NT2/D1 (cell line): ENCODE measurements around the gene TBC1D22A.

ENCODE experiments used
- SUZ12 ChIP-seq: IDR thresholded peaks from 2 replicates; pipeline ENCODE4 v1.6.1; 2011; ENCODE audit not compliant: insufficient read length, insufficient read depth; ENCODE audit errors: extremely low read depth
- YY1 ChIP-seq: IDR thresholded peaks from 2 replicates; pipeline ENCODE4 v1.6.1; 2011; ENCODE audit not compliant: insufficient read length, insufficient read depth
- ZNF274 ChIP-seq: IDR thresholded peaks from 2 replicates; pipeline ENCODE4 v1.6.1; 2011; ENCODE audit warnings: mild to moderate bottlenecking, low read depth, low read length

DNA sequence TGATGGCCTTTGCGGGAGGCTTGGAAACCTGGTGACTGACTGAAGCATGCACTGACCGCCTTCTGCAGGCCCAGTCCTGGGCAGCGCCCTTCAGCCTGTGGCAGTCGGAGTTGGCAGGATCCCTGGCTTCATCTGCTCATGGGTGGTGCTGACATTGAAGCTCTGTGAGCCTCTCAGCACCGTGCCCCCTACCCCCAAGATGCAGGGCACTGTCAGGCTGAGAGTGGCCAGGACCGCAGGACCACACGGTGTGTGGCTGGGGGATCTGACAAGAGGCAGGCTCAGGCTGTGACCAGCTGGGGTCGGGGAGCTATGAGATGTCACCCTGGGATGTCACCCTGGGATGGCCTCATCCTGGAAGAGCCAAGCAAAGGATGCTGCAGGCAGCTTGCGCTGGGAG, 32.7 kb downstream of the TBC1D22A start:
- TF ChIP-seq YY1 (no peak), ZNF274 (no peak), SUZ12 (no peak)
